ENCODE data around the gene PCDH9. TPM values are rescaled to one million over a fixed set of nuclear protein-coding genes. Genes with fewer than 3 reads are reported as not detected.

Gene PCDH9
- total and polyA plus RNA-seq, 2 of the 4 experiments (the other 2 are of a cell fraction) = 2.2 to 10.2 TPM

GRCh38 chr13:66532146-66532545 lies 698.0 kb downstream of the PCDH9 start:
- Histone ChIP-seq H2AK9ac (replicated peaks; ENCODE audit: low read depth, low read length, poor library complexity) (no peak overlapping the region), H2BK120ac (ENCODE audit: low read depth, low read length) (peak overlapping the region; percentile 87; the same call in 1 of the 2 replicates), H2AK5ac (ENCODE audit: low read depth, low read length) (no peak overlapping the region), H3K27ac (ENCODE audit: insufficient read depth, low read length) (peak overlapping the region; percentile 62; the same call in 1 of the 2 replicates), H3K56ac (ENCODE audit: extremely low read depth, insufficient read depth, low read length) (no peak overlapping the region), H3K14ac (replicated peaks; ENCODE audit: low read depth, low read length) (0 out of 2 replicates have a peak overlapping the region, but pooled peaks have one; percentile 36), H3K4me2 (ENCODE audit: low read depth, low read length) (no peak overlapping the region), H3K9me3 (ENCODE audit: control insufficient read depth, insufficient read depth, low read length) (peaks cover 2% of the 10 kb centered on the region; the same call in 1 of the 2 replicates), H2BK20ac (ENCODE audit: low read depth, low read length) (peak overlapping the region; percentile 92), H4K5ac (ENCODE audit: low read depth, low read length) (no peak overlapping the region), H4K8ac (ENCODE audit: low read depth in 2 of 2, low read length in 2 of 2) (peak overlapping the region in 1 of 2 experiments; percentile 80; a peak in 2 of 4 replicates), H3K23ac (ENCODE audit: low read depth, low read length) (peak overlapping the region; percentile 15; the same call in 1 of the 2 replicates), H3K79me1 (ENCODE audit: low read depth in 1 of 2, low read length in 2 of 2) (no peaks in the 10 kb centered on the region), H4K91ac (ENCODE audit: insufficient read depth, low read depth, low read length) (no peak overlapping the region), H3K36me3 (ENCODE audit: control insufficient read depth, insufficient read depth, low read length) (no peaks in the 10 kb centered on the region), H3K9me1 (ENCODE audit: insufficient read depth, low read length) (no peaks in the 10 kb centered on the region), H3K4me3 (ENCODE audit: insufficient read depth, low read depth, low read length) (no peak overlapping the region), H2AFZ (replicated peaks; ENCODE audit: low read length, poor library complexity) (no peak overlapping the region), H3K27me3 (ENCODE audit: control insufficient read depth, insufficient read depth, low read length) (no peaks in the 10 kb centered on the region), H3K4me1 (ENCODE audit: control insufficient read depth, insufficient read depth, low read length) (peaks cover 8% of the 10 kb centered on the region; the same call in 1 of the 2 replicates), H3K18ac (ENCODE audit: low read depth, low read length) (no peak overlapping the region), H2BK5ac (ENCODE audit: low read depth, low read length, poor library complexity, severe bottlenecking) (peak overlapping the region; percentile 90), H4K20me1 (ENCODE audit: insufficient read depth, low read length) (no peaks in the 10 kb centered on the region), H3K9ac (ENCODE audit: low read depth, low read length) (no peak overlapping the region), H2BK15ac (ENCODE audit: low read depth, low read length) (peak overlapping the region; percentile 62; the same call in 1 of the 3 replicates), H3K4ac (ENCODE audit: low read depth, low read length) (peak overlapping the region; percentile 80)
- WGBS, 2 experiments (ENCODE audit: extremely low coverage in 2 of 2, insufficient read length in 1 of 2) = no CpG with 5 or more reads among the region's 3 CpGs
- ChIA-PET POLR2A (ENCODE audit: unreplicated experiment) (interaction anchor here (0.6 kb wide), 1 partner anchor 125 kb away, joined by 5 read pairs; no protein-coding TSS in a partner anchor), CTCF (no interaction called here)
- peak; percentile 69 for ATAC-seq (ENCODE audit: low read depth)
- in situ Hi-C loops (cut with MboI; ENCODE audit: low sequenced_read_pairs) = no loop called here
- TF ChIP-seq CEBPB (IDR thresholded peaks at IDR 0.05; ENCODE audit: low read depth, low read length) (peak; percentile 29; the same call in 1 of the 2 replicates), NFE2L2 (IDR thresholded peaks at IDR 0.05; ENCODE audit: low read depth, low read length) (no peak), FOS (IDR thresholded peaks at IDR 0.05; ENCODE audit: low read depth, low read length) (peak; percentile 6; the same call in 1 of the 2 replicates)
- dilution Hi-C loops (cut with HindIII; ENCODE audit: low sequenced_read_pairs, unreplicated experiment) = no loop called here
- intact Hi-C loops (cut with micrococcal nuclease) = no loop called here
- DNase-seq = peak; percentile 90
- BruUV-seq (replicated peaks) = no TSS peak

All from IMR-90 (cell line).